Testis (tissue), 2 donors: Measurements from ENCODE around the gene ARHGAP19.

Experiments
- CTCF ChIP-seq, 3 experiments: fragments of 450-650 bp in 2 of 3; fragments of 200-600 bp in 1 of 3; sonication (generic) in 1 of 3; IDR thresholded peaks; one replicate each; pipeline ENCODE4 v1.5.1; 2016 to 2019; ENCODE audit warnings: antibody characterized with exemption in 3 of 3, mild to moderate bottlenecking in 2 of 3, moderate library complexity in 1 of 3
- POLR2A ChIP-seq: fragments of 450-650 bp; IDR thresholded peaks from one replicate; pipeline ENCODE4 v1.6.1; 2017; ENCODE audit warnings: antibody characterized with exemption, mild to moderate bottlenecking, moderate library complexity

- TF ChIP-seq POLR2A (no peak), CTCF (IDR thresholded peaks at IDR 0.05) (no peak)
Measured at GRCh38 chr10:97185326-97186058, 106.9 kb downstream of the ARHGAP19 start, which contains the start of gene SLIT1.
